Mesenteric fat pad (tissue), 1 donor: ENCODE data around the gene CHMP2B. TPM values are rescaled to one million over a fixed set of nuclear protein-coding genes. Genes with fewer than 3 reads are reported as not detected.

Experiments used
- DNase-seq: peaks from one replicate; pipeline ENCODE4 v3.0.0-alpha.2; 2020; ENCODE audit warnings: low spot score
- long read RNA-seq: library from polyadenylated mRNA; unstranded; transcript quantifications from one replicate; pipeline ENCODE4 v2.0.0, GENCODE V29; 2020
- total RNA-seq: library from RNA; stranded (reverse); fragmentation: NEBNext Ultra II Directional; extraction: Animal tissue kit (Norgen Biotek cat#: 25700); gene quantifications from one replicate; pipeline ENCODE4 v1.2.1, GENCODE V29; 2021
- donor health status: DM: yes; HTN: yes; CAD: no.

CHMP2B gene
- total RNA-seq, result 33.6 TPM
- long read RNA-seq, transcript CHMP2B-201 (6 exons, 2,557 nt), result major isoform, 48 of 57 reads
- long read RNA-seq, partial matches to known transcripts, result 5 of 57 reads
- long read RNA-seq, other reads (novel, unspliced or antisense), result 2 of 57 reads

- DNase-seq, result peak; percentile 97
These were observed at the start of gene CHMP2B for GRCh38 chr3:87227104-87227834. Gene CHMP2B (plus strand): TSS chr3:87227309. CDS start chr3:87227523, 214 bp downstream.

- DNase-seq, result no peak
These were observed 47.5 kb upstream of the CHMP2B start for GRCh38 chr3:87179642-87180041.

GRCh38 chr3:87181551-87181950 lies 45.6 kb upstream of the CHMP2B start:
- no peak for DNase-seq

- DNase-seq, result no peak
These were observed 45.1 kb upstream of the CHMP2B start for GRCh38 chr3:87182023-87182422.

- DNase-seq, result no peak
These were observed 40.4 kb upstream of the CHMP2B start for GRCh38 chr3:87186608-87187159.

- DNase-seq, result no peak
These were observed 35.9 kb upstream of the CHMP2B start for GRCh38 chr3:87191175-87191574.

- DNase-seq, result no peak
These were observed 35.5 kb upstream of the CHMP2B start for GRCh38 chr3:87191641-87192040.

- no peak for DNase-seq
These were observed 30.2 kb upstream of the CHMP2B start for GRCh38 chr3:87196879-87197278.

- DNase-seq, result no peak
These were observed 29.6 kb upstream of the CHMP2B start for GRCh38 chr3:87197531-87197930.

GRCh38 chr3:87198774-87199173 lies 28.3 kb upstream of the CHMP2B start:
- DNase-seq, result no peak

- no peak for DNase-seq
These were observed 27.5 kb upstream of the CHMP2B start for GRCh38 chr3:87199628-87200027.

GRCh38 chr3:87200060-87200647 lies 27.0 kb upstream of the CHMP2B start:
- DNase-seq, result no peak

GRCh38 chr3:87201727-87202126 lies 25.4 kb upstream of the CHMP2B start:
- no peak for DNase-seq

- no peak for DNase-seq
These were observed 23.3 kb upstream of the CHMP2B start for GRCh38 chr3:87203809-87204208.

- no peak for DNase-seq
These were observed 21.0 kb upstream of the CHMP2B start for GRCh38 chr3:87206070-87206469.

- DNase-seq, result no peak
These were observed 20.5 kb upstream of the CHMP2B start for GRCh38 chr3:87206635-87207034.

GRCh38 chr3:87207460-87207859 lies 19.6 kb upstream of the CHMP2B start:
- DNase-seq, result no peak

- DNase-seq, result no peak
These were observed 18.0 kb upstream of the CHMP2B start for GRCh38 chr3:87209111-87209510.

GRCh38 chr3:87218560-87218959 lies 8.5 kb upstream of the CHMP2B start:
- DNase-seq, result no peak

- no peak for DNase-seq
These were observed 7.5 kb upstream of the CHMP2B start for GRCh38 chr3:87219611-87220010.

- DNase-seq, result no peak
These were observed 1.4 kb upstream of the CHMP2B start for GRCh38 chr3:87225659-87226058.

GRCh38 chr3:87227835-87228144 lies 681 bp downstream of the CHMP2B start:
- no peak for DNase-seq

GRCh38 chr3:87228316-87228715 lies 1.2 kb downstream of the CHMP2B start:
- DNase-seq, result no peak
